Measurements from ENCODE around the gene IMPDH1.
A peak's percentile ranks its signal among the peaks of the same experiment; 100 is the strongest.

IMPDH1 gene

GRCh38 chr7:128360359-128360678 lies 49.5 kb downstream of the IMPDH1 start:
- no peak for DNase-seq (ENCODE audit: low read depth)

DNA sequence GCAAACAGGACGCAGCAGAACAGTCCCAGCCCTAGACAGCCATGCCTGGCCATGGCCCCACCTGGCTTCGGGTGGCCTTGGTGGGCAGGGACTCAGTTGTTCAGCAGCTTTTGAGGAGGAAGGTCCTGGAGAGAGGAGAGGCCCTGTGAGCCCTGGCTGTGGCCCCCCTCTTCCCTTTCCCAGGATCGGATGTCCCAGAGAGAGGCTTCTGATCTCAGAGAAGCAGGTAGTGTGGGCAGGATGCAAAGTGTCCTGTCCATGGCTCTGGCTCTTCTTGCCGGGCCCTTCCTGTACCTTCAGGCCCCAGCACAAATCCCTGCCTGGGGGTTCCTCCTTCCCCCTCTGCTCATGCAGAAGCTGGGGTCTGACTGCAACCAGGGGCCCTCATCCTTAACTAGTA lies 49.8 kb downstream of the IMPDH1 start:
- DNase-seq (ENCODE audit: low read depth) = no peak

GRCh38 chr7:128359336-128359735 lies 50.4 kb downstream of the IMPDH1 start:
- no peak for DNase-seq (ENCODE audit: low read depth)

- DNase-seq (ENCODE audit: low read depth) = no peak
Measured at GRCh38 chr7:128358233-128358632, 51.5 kb downstream of the IMPDH1 start.

DNA sequence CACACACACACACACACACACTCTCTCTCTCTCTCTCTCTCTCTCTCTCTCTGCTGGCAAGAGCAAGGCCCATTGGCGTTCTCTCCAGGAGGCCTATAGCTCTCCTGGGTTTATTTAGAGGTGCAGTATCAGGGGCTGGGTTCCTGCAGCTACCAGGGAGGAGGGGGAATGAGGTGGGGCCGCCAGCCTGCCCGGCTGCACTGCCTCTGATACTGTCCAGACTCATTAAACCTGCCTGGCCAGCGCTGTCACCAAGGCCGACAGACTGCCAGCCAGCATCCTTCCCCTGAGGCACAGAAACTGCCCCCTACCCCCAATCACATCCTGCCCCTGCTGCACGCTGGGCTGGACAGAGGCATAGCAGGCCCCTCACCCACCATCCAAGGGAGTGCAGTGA lies 52.6 kb downstream of the IMPDH1 start:
- DNase-seq (ENCODE audit: low read depth) = no peak

DNA sequence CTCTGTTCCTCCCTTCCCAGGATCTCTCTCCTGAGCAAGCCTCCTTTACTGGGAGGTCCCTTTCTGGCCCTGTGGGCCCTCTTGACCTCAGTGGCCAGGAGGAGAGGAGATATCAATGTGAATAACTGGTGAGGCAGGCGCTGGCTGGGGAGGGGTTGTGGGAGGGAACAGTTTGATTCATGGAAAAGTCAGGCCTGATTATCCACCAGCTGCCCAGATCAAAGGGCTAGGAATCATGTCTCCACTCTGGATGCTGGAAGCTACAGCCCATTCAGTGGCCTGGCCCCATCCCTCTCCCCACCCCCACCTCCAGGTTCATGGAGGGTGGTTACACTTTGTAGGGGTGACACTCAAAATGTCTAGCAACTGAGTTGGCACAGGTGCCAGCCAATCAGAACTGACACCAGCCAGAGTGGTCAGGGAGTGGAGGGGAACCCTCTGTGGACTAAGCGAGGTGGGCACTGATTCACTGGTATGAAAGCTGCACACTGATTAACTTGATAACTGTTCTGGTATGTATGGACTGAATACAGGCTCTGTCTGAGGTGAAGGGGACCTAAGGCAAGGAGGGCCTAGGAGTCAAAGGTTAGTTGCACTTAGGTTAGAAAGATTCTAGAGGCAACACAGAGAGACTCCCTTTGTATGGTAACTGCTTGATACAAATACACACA lies 53.1 kb downstream of the IMPDH1 start:
- no peak for DNase-seq (ENCODE audit: low read depth)

DNA sequence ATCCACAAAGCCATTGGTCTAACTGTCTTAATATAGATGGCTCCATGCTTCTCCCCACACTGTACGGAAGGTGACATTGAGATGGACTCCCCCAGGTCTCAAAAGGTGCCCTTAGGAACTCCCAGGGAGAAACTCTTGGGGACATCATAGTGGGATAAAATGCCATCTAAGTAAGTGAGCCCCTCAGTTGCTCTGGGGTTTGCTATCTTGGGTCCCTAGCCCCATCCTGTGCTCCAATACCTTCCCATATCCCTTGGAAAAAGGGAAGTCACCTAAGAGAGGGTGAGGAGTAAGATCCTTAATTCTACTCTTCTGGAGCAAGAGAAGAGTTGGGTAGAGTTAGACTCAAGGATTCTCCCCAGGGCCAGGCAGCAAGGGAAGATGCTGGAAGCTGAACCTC lies 56.2 kb downstream of the IMPDH1 start:
- DNase-seq (ENCODE audit: low read depth) = no peak

DNA sequence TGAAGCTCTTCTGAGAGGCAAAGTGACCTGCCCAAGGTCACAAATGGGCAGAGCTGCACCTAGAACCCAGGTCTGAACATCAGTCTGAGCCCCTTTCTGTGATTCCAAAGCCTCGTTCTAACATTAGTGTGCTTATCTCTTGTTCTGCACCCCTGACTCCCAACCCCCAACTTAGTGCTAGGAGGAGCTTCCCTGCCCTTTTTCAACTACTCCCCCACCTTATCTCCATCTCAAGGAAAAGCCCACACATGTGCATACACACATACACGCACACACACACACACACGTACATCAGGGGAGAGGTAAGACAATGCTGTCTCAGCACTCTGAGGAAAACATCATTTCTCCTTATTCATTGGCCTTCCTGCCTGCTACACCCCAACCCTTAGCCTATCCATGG lies 56.6 kb downstream of the IMPDH1 start:
- no peak for DNase-seq (ENCODE audit: low read depth)

DNA sequence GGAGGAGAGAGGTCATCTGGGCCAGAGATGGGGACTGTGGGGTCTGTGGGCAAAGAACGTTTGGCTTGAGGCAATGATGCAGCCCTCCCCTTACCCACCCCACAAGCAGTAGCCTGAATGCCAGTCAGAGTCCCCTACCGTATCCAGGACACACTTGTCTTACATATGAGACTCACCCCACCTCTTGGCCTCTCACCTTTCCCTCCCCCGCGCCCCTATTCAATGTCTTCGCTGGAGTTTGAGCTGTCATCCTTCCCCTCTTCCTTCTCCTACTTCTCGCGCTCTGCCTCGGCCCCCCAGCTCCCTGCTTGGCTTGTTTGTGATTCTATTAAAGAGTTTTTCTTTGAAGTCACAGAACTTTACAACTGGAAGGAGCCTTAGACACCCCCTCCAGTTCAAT lies 57.1 kb downstream of the IMPDH1 start:
- DNase-seq (ENCODE audit: low read depth) = no peak

DNA sequence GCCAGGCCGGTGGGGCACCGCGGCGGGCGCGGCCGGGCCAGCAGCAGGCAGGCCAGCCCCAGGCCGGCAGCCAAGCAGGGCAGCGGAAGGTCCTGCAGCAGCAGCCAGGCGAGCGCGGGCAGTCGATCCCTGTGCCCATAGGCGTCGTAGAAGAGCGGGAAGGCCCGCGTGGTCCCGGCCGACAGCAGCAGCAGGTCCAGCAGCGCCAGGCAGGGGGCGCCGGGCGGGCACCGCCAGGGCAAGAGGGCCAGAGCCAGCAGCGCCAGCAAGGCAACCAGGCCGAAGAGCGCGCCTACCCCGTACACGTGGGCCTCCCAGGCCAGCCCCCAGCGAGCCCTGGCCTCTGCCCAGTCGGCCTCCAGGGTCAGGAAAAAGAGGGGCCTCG lies 57.6 kb downstream of the IMPDH1 start:
- peak; percentile 6 for DNase-seq (ENCODE audit: low read depth)

- no peak for DNase-seq (ENCODE audit: low read depth)
Measured at GRCh38 chr7:128351296-128352152, 58.3 kb downstream of the IMPDH1 start.

DNA sequence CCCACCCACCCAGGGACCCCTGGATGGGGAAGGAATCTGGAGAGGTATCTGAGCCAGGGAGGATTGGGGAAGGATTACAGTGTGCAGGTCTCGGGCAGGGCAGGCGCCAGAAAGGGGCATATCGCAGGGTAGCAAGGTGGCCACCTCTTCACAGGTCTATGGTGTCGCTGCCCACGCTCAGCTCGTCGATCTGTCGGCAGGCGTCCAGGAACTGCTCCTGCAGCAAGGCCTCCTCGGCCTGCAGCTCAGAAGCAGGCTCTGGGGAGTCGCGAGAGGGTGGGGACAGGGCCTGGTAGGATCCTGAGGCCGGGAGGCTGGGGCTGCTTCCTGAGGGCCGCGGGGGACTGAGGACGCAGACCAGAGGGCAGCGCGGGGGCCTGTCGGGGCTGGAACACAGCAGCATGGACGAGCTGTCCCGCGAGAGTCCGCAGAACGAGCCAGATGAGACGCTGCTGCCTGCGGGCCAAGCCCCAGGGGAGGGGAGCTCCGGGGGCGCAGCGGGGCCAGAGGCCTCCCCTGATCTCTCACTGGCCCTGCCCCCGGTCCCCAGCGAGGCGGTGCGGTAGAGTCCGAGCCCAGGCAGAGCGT lies 59.0 kb downstream of the IMPDH1 start:
- no peak for DNase-seq (ENCODE audit: low read depth)

GRCh38 chr7:128349466-128349825 lies 60.3 kb downstream of the IMPDH1 start:
- DNase-seq (ENCODE audit: low read depth) = no peak

- DNase-seq (ENCODE audit: low read depth) = peak; percentile 34
Measured at GRCh38 chr7:128347647-128348097, 62.1 kb downstream of the IMPDH1 start.

DNA sequence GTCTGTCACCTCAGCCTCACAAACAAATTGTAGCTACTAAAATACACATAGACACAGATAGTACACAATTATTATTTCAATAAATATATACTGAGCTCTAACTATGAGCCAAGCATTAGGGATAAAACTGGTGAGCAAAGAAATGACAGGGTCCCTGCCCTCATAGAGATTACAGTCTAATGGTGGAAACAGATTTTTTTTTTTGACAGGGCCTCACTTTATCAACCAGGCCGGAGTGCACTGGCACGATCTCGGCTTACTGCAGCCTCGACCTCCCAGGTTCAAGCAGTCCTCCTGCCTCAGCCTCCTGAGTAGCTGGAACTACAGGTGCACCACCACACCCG lies 65.4 kb downstream of the IMPDH1 start:
- no peak for DNase-seq (ENCODE audit: low read depth)

GRCh38 chr7:128343554-128344430 lies 66.0 kb downstream of the IMPDH1 start, which contains the start of gene RBM28:
RBM28 (minus strand) TSS chr7:128343908; CDS start chr7:128343793, 115 bp downstream.
- DNase-seq (ENCODE audit: low read depth) = peak; percentile 75

Data from fibroblast of the conjunctiva (primary cell).